H1 (cell line): ENCODE measurements around the gene TRAP1. TPM values are rescaled to one million over a fixed set of nuclear protein-coding genes. Genes with fewer than 3 reads are reported as not detected.

Source experiments
- ATF2 ChIP-seq: IDR thresholded peaks from 2 replicates; pipeline ENCODE4 v1.6.1; 2012; ENCODE audit warnings: low read length, inconsistent platforms
- BCL11A ChIP-seq, 2 experiments: IDR thresholded peaks; one replicate each; pipeline ENCODE4 v1.6.1; 2011; ENCODE audit warnings: low read depth in 2 of 2, low read length in 2 of 2, mild to moderate bottlenecking in 2 of 2
- CEBPB ChIP-seq: IDR thresholded peaks from 2 replicates; pipeline ENCODE4 v1.6.1; 2012; ENCODE audit warnings: low read depth, low read length
- POLR2A ChIP-seq, 2 experiments: IDR thresholded peaks; 1 replicate in 1 of 2; 2 replicates in 1 of 2; pipeline ENCODE4 v1.6.1; 2011; ENCODE audit warnings: low read depth in 2 of 2, low read length in 2 of 2, mild to moderate bottlenecking in 2 of 2; ENCODE audit errors: control extremely low read depth in 1 of 2
- RXRA ChIP-seq: IDR thresholded peaks from 2 replicates; pipeline ENCODE4 v1.6.1; 2011; ENCODE audit warnings: low read depth, mild to moderate bottlenecking, low read length, moderate library complexity; ENCODE audit not compliant: insufficient read depth
- SIRT6 ChIP-seq: IDR thresholded peaks from one replicate; pipeline ENCODE4 v1.7.1; 2012; ENCODE audit warnings: low read length, inconsistent platforms
- polyA plus RNA-seq, 7 experiments: library from polyadenylated mRNA; depleted of rRNA in 3 of 7; stranded (reverse) in 5 of 7; unstranded in 2 of 7; fragments of >200 nt in 5 of 7; fragments of 200-250 nt in 2 of 7; gene quantifications; 1 replicate in 5 of 7; 2 replicates in 1 of 7; 4 replicates in 1 of 7; pipeline versions ENCODE4 v1.2.1 to v1.2.3, GENCODE V29; 2011 to 2013; ENCODE audit warnings: missing spikeins in 2 of 7, mixed read lengths in 2 of 7
- total RNA-seq: library from RNA; stranded (reverse); fragmentation: NEBNext Ultra II Directional; extraction: Animal tissue kit (Norgen Biotek cat#: 25700); gene quantifications from 2 replicates; pipeline ENCODE4 v1.2.1, GENCODE V29; 2021
- TF ChIP-seq, protein P1 (sequence below): IDR thresholded peaks from 2 replicates; pipeline ENCODE4 v1.6.1; 2012; ENCODE audit warnings: inconsistent platforms

TRAP1 gene
- total and polyA plus RNA-seq, 2 of the 8 experiments (the other 6 are each of a cell fraction or from before 2014, with no cell fraction given): 215 to 283 TPM

GRCh38 chr16:3725276-3725675 lies 8.0 kb upstream of the TRAP1 start (continued):
- no peak for TF ChIP-seq POLR2A (IDR thresholded peaks at IDR 0.05; ENCODE audit: control extremely low read depth in 1 of 2, low read depth in 2 of 2, low read length in 2 of 2)
- no peak for TF ChIP-seq BCL11A (IDR thresholded peaks at IDR 0.05; ENCODE audit: low read depth in 2 of 2, low read length in 2 of 2)
- TF ChIP-seq RXRA: no peak
- TF ChIP-seq, protein P1, sequence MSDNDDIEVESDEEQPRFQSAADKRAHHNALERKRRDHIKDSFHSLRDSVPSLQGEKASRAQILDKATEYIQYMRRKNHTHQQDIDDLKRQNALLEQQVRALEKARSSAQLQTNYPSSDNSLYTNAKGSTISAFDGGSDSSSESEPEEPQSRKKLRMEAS: no peak
- TF ChIP-seq SIRT6: no peak
- TF ChIP-seq ATF2: no peak
- no peak for TF ChIP-seq CEBPB
